Type B pancreatic cell (in vitro differentiated cells): Measurements from ENCODE around the gene NUBPL. TPM values are rescaled to one million over a fixed set of nuclear protein-coding genes. Genes with fewer than 3 reads are reported as not detected.

Experiments
- DNase-seq: peaks from one replicate; pipeline ENCODE4 v3.0.0; 2021; ENCODE audit warnings: mixed read lengths; ENCODE audit not compliant: unreplicated experiment; ENCODE audit errors: extremely low spot score
- H3K27ac Mint-ChIP-seq: 2 replicates; pipeline ENCODE4 v1.8.0; 2021; ENCODE audit warnings: mild to moderate bottlenecking, mixed read lengths
- H3K27me3 Mint-ChIP-seq: 2 replicates; pipeline ENCODE4 v1.8.0; 2021; ENCODE audit warnings: mixed read lengths
- H3K36me3 Mint-ChIP-seq: 2 replicates; pipeline ENCODE4 v1.8.0; 2021; ENCODE audit warnings: mixed read lengths
- H3K4me1 Mint-ChIP-seq: one replicate; pipeline ENCODE4 v1.8.0; 2021; ENCODE audit warnings: mixed read lengths; ENCODE audit not compliant: unreplicated experiment
- H3K4me3 Mint-ChIP-seq: 2 replicates; pipeline ENCODE4 v1.8.0; 2021; ENCODE audit warnings: mild to moderate bottlenecking, mixed read lengths
- H3K9me3 Mint-ChIP-seq: 2 replicates; pipeline ENCODE4 v1.8.0; 2021; ENCODE audit warnings: mixed read lengths
- total RNA-seq: library from RNA; stranded (reverse); gene quantifications from 2 replicates; pipeline ENCODE4 v1.2.1, GENCODE V29; 2021; ENCODE audit warnings: low replicate concordance
- TF ChIP-seq, protein P1 (sequence below): fragments of 200-600 bp; sonication (generic); conservative IDR thresholded peaks from 2 replicates; pipeline ENCODE4 v1.5.0; 2021; ENCODE audit warnings: antibody characterized with exemption, mild to moderate bottlenecking

NUBPL gene
- total RNA-seq, 1 donor from 2014 or later = 16.5 TPM

GRCh38 chr14:31819281-31819680, 258.1 kb downstream of the NUBPL start:
- no peak for DNase-seq
- H3K4me1 Mint-ChIP-seq = no peaks in the 10 kb centered on the region
- H3K4me3 Mint-ChIP-seq = no peak overlapping the region
- H3K27me3 Mint-ChIP-seq = no peaks in the 10 kb centered on the region
- H3K36me3 Mint-ChIP-seq = peaks cover 14% of the 10 kb centered on the region
- no peak overlapping the region for H3K27ac Mint-ChIP-seq
- H3K9me3 Mint-ChIP-seq = peaks cover 13% of the 10 kb centered on the region
- TF ChIP-seq, protein P1, sequence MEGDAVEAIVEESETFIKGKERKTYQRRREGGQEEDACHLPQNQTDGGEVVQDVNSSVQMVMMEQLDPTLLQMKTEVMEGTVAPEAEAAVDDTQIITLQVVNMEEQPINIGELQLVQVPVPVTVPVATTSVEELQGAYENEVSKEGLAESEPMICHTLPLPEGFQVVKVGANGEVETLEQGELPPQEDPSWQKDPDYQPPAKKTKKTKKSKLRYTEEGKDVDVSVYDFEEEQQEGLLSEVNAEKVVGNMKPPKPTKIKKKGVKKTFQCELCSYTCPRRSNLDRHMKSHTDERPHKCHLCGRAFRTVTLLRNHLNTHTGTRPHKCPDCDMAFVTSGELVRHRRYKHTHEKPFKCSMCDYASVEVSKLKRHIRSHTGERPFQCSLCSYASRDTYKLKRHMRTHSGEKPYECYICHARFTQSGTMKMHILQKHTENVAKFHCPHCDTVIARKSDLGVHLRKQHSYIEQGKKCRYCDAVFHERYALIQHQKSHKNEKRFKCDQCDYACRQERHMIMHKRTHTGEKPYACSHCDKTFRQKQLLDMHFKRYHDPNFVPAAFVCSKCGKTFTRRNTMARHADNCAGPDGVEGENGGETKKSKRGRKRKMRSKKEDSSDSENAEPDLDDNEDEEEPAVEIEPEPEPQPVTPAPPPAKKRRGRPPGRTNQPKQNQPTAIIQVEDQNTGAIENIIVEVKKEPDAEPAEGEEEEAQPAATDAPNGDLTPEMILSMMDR = no peak

- H3K27ac Mint-ChIP-seq = no peak overlapping the region
- no peaks in the 10 kb centered on the region for H3K27me3 Mint-ChIP-seq
- H3K36me3 Mint-ChIP-seq = no peaks in the 10 kb centered on the region
- TF ChIP-seq, protein P1 = no peak
- H3K4me3 Mint-ChIP-seq = no peak overlapping the region
- peaks cover 3% of the 10 kb centered on the region for H3K4me1 Mint-ChIP-seq
- DNase-seq = no peak
- no peaks in the 10 kb centered on the region for H3K9me3 Mint-ChIP-seq
Measured at GRCh38 chr14:31825459-31825858, 264.3 kb downstream of the NUBPL start.

- Mint-ChIP-seq H3K27ac (no peak overlapping the region), H3K4me1 (peaks cover 3% of the 10 kb centered on the region), H3K4me3 (no peak overlapping the region), H3K9me3 (no peaks in the 10 kb centered on the region), H3K27me3 (no peaks in the 10 kb centered on the region), H3K36me3 (no peaks in the 10 kb centered on the region)
- TF ChIP-seq, protein P1 = no peak
- no peak for DNase-seq
Measured at GRCh38 chr14:31827325-31827724, 266.1 kb downstream of the NUBPL start.

DNA sequence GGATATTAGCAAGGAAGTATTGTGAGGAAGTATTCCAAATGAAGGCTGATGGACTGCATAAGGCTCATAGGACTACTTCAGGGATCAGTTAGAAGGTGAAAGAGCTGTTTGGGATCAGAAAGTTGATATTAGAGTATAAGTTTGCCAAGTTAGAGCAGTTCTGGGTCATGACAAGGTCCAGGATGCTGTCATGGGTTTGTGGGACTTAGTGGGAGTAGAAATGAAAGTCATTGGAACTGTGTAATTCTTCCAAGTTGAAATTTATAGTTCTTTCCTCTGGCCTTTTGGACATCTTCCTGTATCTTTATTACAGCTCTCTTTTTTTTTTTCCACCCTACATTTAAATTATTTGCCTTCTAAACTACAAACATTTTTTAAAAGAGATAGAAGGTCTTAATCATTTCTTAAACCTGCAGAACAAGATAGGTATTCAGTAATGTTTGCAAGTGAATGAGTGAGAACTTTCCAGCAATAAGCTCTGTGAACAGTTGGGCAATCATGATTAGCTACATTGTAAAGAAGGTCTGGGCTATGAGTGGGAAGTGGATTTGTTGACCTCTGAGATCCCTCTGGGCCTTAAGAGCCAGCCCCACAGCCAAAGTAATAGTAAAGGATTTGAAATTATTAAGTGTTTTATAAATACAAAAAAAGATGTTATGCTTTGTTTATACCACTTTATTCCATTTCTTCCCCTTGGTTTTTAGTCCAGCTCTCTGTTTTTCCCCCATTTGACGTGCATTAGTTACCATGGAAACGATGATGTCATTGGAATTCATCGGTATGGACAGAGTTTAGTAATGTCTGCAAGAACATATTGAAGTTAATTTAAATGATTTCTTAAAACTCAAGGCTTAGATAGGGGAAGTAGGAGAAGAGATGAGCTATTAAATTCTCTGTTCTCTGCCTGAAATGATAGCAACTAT, 268.0 kb downstream of the NUBPL start:
- no peaks in the 10 kb centered on the region for H3K9me3 Mint-ChIP-seq
- H3K4me1 Mint-ChIP-seq = peaks cover 3% of the 10 kb centered on the region
- TF ChIP-seq, protein P1 = no peak
- no peak overlapping the region for H3K27ac Mint-ChIP-seq
- no peaks in the 10 kb centered on the region for H3K27me3 Mint-ChIP-seq
- H3K36me3 Mint-ChIP-seq = no peaks in the 10 kb centered on the region
- no peak overlapping the region for H3K4me3 Mint-ChIP-seq
- DNase-seq = no peak

DNA sequence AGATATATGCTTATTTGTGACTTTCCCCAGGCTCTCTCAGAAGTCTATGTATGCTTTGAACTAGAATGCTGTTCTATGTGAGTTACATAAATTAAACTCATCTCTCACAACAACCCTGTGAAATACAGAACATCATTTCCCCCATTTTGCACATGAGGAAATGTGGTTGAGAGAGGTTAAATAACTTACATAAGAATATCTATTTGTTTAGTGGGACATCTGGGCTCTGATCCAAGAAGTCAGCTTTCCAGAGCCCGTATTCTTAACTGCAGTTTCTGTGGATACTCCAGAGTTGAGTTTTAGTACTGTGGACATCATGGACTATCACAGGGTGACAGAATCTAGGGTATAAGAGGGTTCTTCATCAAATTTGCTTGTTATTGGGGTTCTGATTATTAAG, 273.4 kb downstream of the NUBPL start:
- H3K27ac Mint-ChIP-seq = no peak overlapping the region
- no peaks in the 10 kb centered on the region for H3K9me3 Mint-ChIP-seq
- peaks cover under 1% of the 10 kb centered on the region for H3K4me1 Mint-ChIP-seq
- no peaks in the 10 kb centered on the region for H3K27me3 Mint-ChIP-seq
- DNase-seq = no peak
- H3K4me3 Mint-ChIP-seq = no peak overlapping the region
- TF ChIP-seq, protein P1 = no peak
- no peaks in the 10 kb centered on the region for H3K36me3 Mint-ChIP-seq
